DMS114 treated with DMSO at 0.1 percent for 48 hours (cell line): Measurements from ENCODE around the gene TMEM53.
"Not testable (repeated sequence)": the region's sequence is repeated elsewhere in the genome, so short reads cannot be mapped to it uniquely, and the experiment has no call there.

ENCODE experiments used
- DNase-seq: peaks from one replicate; lab custom pipeline; 2025; ENCODE audit not compliant: unreplicated experiment; lab: John Stamatoyannopoulos, UW

Gene TMEM53

GRCh38 chr1:44674113-44675000 lies at the start of gene TMEM53, which contains the start of gene ARMH1:
Gene TMEM53 (minus strand): TSS chr1:44674481. CDS start chr1:44674391, 90 bp downstream.
Gene ARMH1 (plus strand): TSS chr1:44674714. CDS start chr1:44689698, 14,984 bp downstream.
- peak; percentile 100 for DNase-seq

- no peak for DNase-seq
These were observed 49.4 kb upstream of the TMEM53 start for GRCh38 chr1:44723496-44724295.

GRCh38 chr1:44723064-44723463 lies 48.8 kb upstream of the TMEM53 start:
- DNase-seq = no peak

GRCh38 chr1:44721485-44722361 lies 47.4 kb upstream of the TMEM53 start:
- peak; percentile 97 for DNase-seq

GRCh38 chr1:44720281-44720680 lies 46.0 kb upstream of the TMEM53 start:
- DNase-seq = no peak

GRCh38 chr1:44719318-44719717 lies 45.0 kb upstream of the TMEM53 start:
- DNase-seq = no peak

GRCh38 chr1:44718091-44718490 lies 43.8 kb upstream of the TMEM53 start:
- DNase-seq = no peak

- no peak for DNase-seq
These were observed 43.4 kb upstream of the TMEM53 start for GRCh38 chr1:44717653-44718052.

- no peak for DNase-seq
These were observed 42.9 kb upstream of the TMEM53 start for GRCh38 chr1:44717156-44717555.

- DNase-seq = peak; percentile 79
These were observed 40.8 kb upstream of the TMEM53 start for GRCh38 chr1:44714944-44715571.

- DNase-seq = no peak
These were observed 40.3 kb upstream of the TMEM53 start for GRCh38 chr1:44714532-44714931.

GRCh38 chr1:44713321-44713781 lies 39.1 kb upstream of the TMEM53 start:
- DNase-seq = no peak

GRCh38 chr1:44707959-44708831 lies 33.9 kb upstream of the TMEM53 start:
- DNase-seq = no peak

- no peak for DNase-seq
These were observed 33.0 kb upstream of the TMEM53 start for GRCh38 chr1:44707112-44707881.

GRCh38 chr1:44705938-44706337 lies 31.7 kb upstream of the TMEM53 start:
- no peak for DNase-seq

- no peak for DNase-seq
These were observed 31.2 kb upstream of the TMEM53 start for GRCh38 chr1:44705470-44705869.

GRCh38 chr1:44701141-44701573 lies 26.9 kb upstream of the TMEM53 start:
- DNase-seq = no peak

GRCh38 chr1:44700573-44700972 lies 26.3 kb upstream of the TMEM53 start:
- DNase-seq = no peak

- not testable (repeated sequence) for DNase-seq
These were observed 25.1 kb upstream of the TMEM53 start for GRCh38 chr1:44699375-44699774.
